DND-41 (cell line): ENCODE results near the gene RAET1E.
A peak's percentile ranks its signal among the peaks of the same experiment; 100 is the strongest.
"Not testable (repeated sequence)": the region's sequence is repeated elsewhere in the genome, so short reads cannot be mapped to it uniquely, and the experiment has no call there.

Source experiments
- ATAC-seq: fragments of 200-7000 bp; cut with Tn5 transposase; 3 replicates; pipeline ENCODE4 v1.9.1; 2021; ENCODE audit warnings: low read depth; ENCODE audit not compliant: insufficient read depth
- DNase-seq: peaks from one replicate; pipeline ENCODE4 v3.0.0-alpha.2; 2020
- H2AFZ ChIP-seq: 2 replicates; pipeline ENCODE4 v1.6.0; 2012; ENCODE audit warnings: low read depth, low read length
- H3K27ac ChIP-seq: 2 replicates; pipeline ENCODE4 v1.5.1; 2012; ENCODE audit warnings: low read length, inconsistent platforms
- H3K27me3 ChIP-seq: fragments of 200-600 bp; sonication (generic); 2 replicates; pipeline ENCODE4 v1.6.0; 2012; ENCODE audit warnings: low read length, mild to moderate bottlenecking, inconsistent platforms; ENCODE audit not compliant: insufficient read depth, poor library complexity
- H3K36me3 ChIP-seq: 2 replicates; pipeline ENCODE4 v1.5.1; 2012; ENCODE audit warnings: low read length, inconsistent platforms; ENCODE audit not compliant: insufficient read depth
- H3K4me1 ChIP-seq: 2 replicates; pipeline ENCODE4 v1.5.1; 2012; ENCODE audit warnings: mild to moderate bottlenecking, low read length; ENCODE audit not compliant: insufficient read depth
- H3K4me2 ChIP-seq: 2 replicates; pipeline ENCODE4 v1.6.0; 2012; ENCODE audit warnings: mild to moderate bottlenecking, moderate library complexity, low read length, inconsistent platforms; ENCODE audit not compliant: insufficient read depth
- H3K4me3 ChIP-seq, 2 experiments: fragments of 200-600 bp in 1 of 2; shearing (Covaris generic) in 1 of 2; 2 replicates each; pipeline ENCODE4 v1.5.1; 2012 to 2016; ENCODE audit warnings: inconsistent platforms in 2 of 2, low read length in 2 of 2, mild to moderate bottlenecking in 2 of 2, low read depth in 1 of 2, moderate library complexity in 1 of 2
- H3K79me2 ChIP-seq: 2 replicates; pipeline ENCODE4 v1.6.0; 2012; ENCODE audit warnings: low read length, inconsistent platforms; ENCODE audit not compliant: insufficient read depth
- H3K9ac ChIP-seq: 2 replicates; pipeline ENCODE4 v1.6.0; 2012; ENCODE audit warnings: low read depth, mild to moderate bottlenecking, inconsistent platforms, low read length, moderate library complexity
- H3K9me3 ChIP-seq: 2 replicates; pipeline ENCODE4 v1.5.1; 2012; ENCODE audit warnings: low read length, moderate library complexity, mild to moderate bottlenecking, inconsistent platforms; ENCODE audit not compliant: insufficient read depth, severe bottlenecking
- H4K20me1 ChIP-seq: 2 replicates; pipeline ENCODE4 v1.6.0; 2012; ENCODE audit warnings: low read length; ENCODE audit not compliant: insufficient read depth
- EZH2 ChIP-seq: IDR thresholded peaks from 3 replicates; pipeline ENCODE4 v1.6.1; 2012; ENCODE audit warnings: borderline replicate concordance, low read depth, mild to moderate bottlenecking, moderate library complexity, low read length, inconsistent platforms; ENCODE audit not compliant: severe bottlenecking
- TF ChIP-seq, protein P1 (sequence below): IDR thresholded peaks from 2 replicates; pipeline ENCODE4 v1.5.1; 2012; ENCODE audit warnings: borderline replicate concordance, low read length, moderate library complexity, mild to moderate bottlenecking; ENCODE audit not compliant: poor library complexity, severe bottlenecking; ENCODE audit errors: extremely low read depth

RAET1E gene

DNA sequence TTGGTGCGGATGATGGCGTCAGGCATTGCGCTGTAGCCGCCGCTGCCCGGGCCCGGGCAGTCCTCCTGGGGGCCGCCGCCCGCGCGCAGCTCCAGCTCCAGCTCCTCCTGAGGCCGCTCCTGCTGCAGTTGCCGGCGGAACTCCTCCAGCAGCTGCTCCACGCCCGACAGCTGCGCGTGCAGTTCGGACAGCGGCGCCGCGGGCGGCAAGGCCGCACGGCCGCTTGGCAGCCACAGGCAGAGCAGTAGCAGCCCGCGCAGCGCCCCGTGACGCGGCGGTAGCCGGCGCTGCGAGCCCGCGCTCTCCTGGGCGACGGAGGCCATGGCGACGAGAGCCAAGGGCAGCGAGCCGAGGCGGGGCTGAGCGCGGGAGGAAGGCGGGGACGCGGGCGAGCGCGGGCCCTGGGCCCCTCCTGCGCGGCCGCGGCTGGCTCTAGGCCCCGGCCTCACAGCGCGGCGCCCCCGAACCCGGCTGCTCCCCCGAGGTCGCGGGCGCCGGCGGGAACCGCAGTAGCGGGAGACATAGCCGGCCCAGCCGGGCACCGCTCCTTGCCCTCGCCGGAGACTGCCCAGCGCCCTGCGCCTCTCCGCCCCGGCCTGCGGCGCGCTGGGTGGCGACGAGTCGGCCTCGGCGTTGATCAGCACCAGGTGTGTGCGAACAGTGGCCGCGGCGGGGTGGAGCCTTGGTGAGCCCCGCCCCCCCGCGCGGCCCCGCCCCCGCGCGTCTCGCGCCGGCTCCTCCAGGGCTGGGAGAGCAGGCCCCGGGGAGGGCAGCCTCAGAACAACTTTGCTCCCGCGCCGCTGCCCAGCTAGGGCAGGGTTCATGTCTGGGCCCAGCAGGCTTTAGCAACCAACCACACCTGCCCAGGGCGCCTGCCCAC lies 34.0 kb downstream of the RAET1E start, which contains the start of gene LRP11:
Gene LRP11 (minus strand): TSS at position 662 of the 880 bp plus-strand sequence. CDS start 339 bp downstream, at position 323.
- peak; percentile 86 for ATAC-seq

DNA sequence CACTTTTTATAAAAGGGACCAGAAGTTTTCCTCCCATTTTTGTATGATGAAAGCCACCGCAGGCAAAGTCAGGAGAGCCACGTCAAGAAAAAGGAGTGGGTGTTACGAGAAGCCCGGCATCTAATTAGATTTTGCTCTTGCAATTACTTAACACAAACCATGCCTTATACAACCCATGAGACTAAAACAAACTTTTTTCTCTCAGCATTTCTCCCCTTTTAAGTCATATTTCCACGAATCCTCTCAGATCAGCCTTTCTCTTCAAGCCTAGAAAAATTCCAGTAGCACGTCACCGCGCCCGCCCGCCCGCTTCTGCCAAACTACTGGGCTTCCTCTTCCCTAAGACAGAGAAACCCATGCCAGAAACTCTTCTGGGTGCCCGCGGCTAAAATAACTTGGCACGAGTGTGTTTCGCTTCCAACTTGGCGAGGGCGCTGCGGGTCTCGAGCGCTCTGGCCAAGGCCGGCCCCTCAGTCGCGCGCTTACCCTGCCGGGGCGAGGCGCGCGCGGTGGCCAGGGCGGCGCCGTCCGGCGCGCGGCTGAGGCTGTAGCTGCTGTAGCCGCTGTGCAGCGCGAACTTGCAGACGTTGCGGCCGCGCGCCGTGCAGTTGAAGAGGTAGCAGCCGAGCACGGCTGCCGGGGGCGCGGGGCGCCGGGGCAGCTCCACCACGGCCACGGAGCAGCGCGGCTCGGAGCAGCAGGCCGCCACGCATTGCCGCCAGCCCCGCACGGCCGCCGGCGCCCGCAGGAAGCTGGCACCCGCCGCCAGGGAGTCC lies 34.8 kb downstream of the RAET1E start:
- Histone ChIP-seq H3K9me3 (no peaks in the 10 kb centered on the region), H3K4me1 (peaks cover 30% of the 10 kb centered on the region), H3K4me2 (peak overlapping the region; percentile 100), H3K9ac (peak overlapping the region; percentile 74), H4K20me1 (peaks cover 12% of the 10 kb centered on the region; the same call in 1 of the 2 replicates), H3K79me2 (peaks cover 4% of the 10 kb centered on the region; the same call in 1 of the 2 replicates), H3K4me3 (peak overlapping the region; percentile 66 to 94), H2AFZ (peak overlapping the region; percentile 89), H3K36me3 (no peaks in the 10 kb centered on the region), H3K27ac (no peak overlapping the region; the same call in 1 of the 2 replicates), H3K27me3 (peaks cover 9% of the 10 kb centered on the region)
- ATAC-seq (peak; percentile 32), DNase-seq (peak; percentile 33)
- TF ChIP-seq, protein P1, sequence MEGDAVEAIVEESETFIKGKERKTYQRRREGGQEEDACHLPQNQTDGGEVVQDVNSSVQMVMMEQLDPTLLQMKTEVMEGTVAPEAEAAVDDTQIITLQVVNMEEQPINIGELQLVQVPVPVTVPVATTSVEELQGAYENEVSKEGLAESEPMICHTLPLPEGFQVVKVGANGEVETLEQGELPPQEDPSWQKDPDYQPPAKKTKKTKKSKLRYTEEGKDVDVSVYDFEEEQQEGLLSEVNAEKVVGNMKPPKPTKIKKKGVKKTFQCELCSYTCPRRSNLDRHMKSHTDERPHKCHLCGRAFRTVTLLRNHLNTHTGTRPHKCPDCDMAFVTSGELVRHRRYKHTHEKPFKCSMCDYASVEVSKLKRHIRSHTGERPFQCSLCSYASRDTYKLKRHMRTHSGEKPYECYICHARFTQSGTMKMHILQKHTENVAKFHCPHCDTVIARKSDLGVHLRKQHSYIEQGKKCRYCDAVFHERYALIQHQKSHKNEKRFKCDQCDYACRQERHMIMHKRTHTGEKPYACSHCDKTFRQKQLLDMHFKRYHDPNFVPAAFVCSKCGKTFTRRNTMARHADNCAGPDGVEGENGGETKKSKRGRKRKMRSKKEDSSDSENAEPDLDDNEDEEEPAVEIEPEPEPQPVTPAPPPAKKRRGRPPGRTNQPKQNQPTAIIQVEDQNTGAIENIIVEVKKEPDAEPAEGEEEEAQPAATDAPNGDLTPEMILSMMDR = no peak
- peak; percentile 76 for TF ChIP-seq EZH2

More for the DNA sequence above, 34.0 kb downstream of the RAET1E start, which contains the start of gene LRP11:
- peaks cover 4% of the 10 kb centered on the region; the same call in 1 of the 2 replicates for H3K79me2 ChIP-seq
- H3K9ac ChIP-seq = peak within 1 kb of the TSS; percentile 74
- peaks cover 12% of the 10 kb centered on the region for H3K27me3 ChIP-seq
- peak within 1 kb of the TSS; percentile 89 for H2AFZ ChIP-seq
- peaks cover 12% of the 10 kb centered on the region; the same call in 1 of the 2 replicates for H4K20me1 ChIP-seq
- DNase-seq = peak; percentile 82
- TF ChIP-seq, protein P1 = no peak
- no peak for TF ChIP-seq EZH2
- H3K4me3 ChIP-seq = peak within 1 kb of the TSS; percentile 66 to 94
- peak within 1 kb of the TSS; percentile 100 for H3K4me2 ChIP-seq
- no peaks in the 10 kb centered on the region for H3K9me3 ChIP-seq
- no peaks in the 10 kb centered on the region for H3K36me3 ChIP-seq
- H3K27ac ChIP-seq = peak within 1 kb of the TSS; percentile 63
- peaks cover 30% of the 10 kb centered on the region for H3K4me1 ChIP-seq

DNA sequence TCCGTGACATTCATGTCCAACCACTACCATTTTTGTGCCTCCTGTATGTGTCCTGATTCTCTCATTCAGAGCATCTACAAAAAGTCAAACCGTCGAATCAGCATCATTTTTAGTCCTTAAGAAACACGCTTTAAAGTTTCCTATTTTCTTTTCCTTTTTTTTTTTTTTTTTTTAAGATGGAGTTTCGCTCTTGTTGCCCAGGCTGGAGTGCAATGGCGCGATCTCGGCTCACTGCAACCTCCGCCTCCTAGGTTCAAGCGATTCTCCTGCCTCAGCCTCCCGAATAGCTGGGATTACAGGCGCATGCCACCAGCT lies 35.5 kb downstream of the RAET1E start:
- H3K36me3 ChIP-seq, DNase-seq, H2AFZ ChIP-seq, H3K9ac ChIP-seq, H3K4me3 ChIP-seq, H3K27ac ChIP-seq, H3K27me3 ChIP-seq, ATAC-seq, H3K79me2 ChIP-seq, H3K9me3 ChIP-seq: not testable (repeated sequence)
- Histone ChIP-seq H3K4me1 (peaks cover 30% of the 10 kb centered on the region), H3K4me2 (peak overlapping the region; percentile 100), H4K20me1 (peaks cover 12% of the 10 kb centered on the region; the same call in 1 of the 2 replicates)
